GM18517 (cell line): ENCODE results near the gene AFF3.
A peak's percentile ranks its signal among the peaks of the same experiment; 100 is the strongest.
"Not testable (repeated sequence)": the region's sequence is repeated elsewhere in the genome, so short reads cannot be mapped to it uniquely, and the experiment has no call there.

Experiments used
- ATAC-seq: cut with Tn5 transposase; IDR thresholded peaks from one replicate; pipeline ENCODE4 v1.9.1; 2021; ENCODE audit warnings: mild to moderate bottlenecking, moderate library complexity; ENCODE audit not compliant: unreplicated experiment

The AFF3 gene, protein sequence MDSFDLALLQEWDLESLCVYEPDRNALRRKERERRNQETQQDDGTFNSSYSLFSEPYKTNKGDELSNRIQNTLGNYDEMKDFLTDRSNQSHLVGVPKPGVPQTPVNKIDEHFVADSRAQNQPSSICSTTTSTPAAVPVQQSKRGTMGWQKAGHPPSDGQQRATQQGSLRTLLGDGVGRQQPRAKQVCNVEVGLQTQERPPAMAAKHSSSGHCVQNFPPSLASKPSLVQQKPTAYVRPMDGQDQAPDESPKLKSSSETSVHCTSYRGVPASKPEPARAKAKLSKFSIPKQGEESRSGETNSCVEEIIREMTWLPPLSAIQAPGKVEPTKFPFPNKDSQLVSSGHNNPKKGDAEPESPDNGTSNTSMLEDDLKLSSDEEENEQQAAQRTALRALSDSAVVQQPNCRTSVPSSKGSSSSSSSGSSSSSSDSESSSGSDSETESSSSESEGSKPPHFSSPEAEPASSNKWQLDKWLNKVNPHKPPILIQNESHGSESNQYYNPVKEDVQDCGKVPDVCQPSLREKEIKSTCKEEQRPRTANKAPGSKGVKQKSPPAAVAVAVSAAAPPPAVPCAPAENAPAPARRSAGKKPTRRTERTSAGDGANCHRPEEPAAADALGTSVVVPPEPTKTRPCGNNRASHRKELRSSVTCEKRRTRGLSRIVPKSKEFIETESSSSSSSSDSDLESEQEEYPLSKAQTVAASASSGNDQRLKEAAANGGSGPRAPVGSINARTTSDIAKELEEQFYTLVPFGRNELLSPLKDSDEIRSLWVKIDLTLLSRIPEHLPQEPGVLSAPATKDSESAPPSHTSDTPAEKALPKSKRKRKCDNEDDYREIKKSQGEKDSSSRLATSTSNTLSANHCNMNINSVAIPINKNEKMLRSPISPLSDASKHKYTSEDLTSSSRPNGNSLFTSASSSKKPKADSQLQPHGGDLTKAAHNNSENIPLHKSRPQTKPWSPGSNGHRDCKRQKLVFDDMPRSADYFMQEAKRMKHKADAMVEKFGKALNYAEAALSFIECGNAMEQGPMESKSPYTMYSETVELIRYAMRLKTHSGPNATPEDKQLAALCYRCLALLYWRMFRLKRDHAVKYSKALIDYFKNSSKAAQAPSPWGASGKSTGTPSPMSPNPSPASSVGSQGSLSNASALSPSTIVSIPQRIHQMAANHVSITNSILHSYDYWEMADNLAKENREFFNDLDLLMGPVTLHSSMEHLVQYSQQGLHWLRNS (N-terminal part only)

DNA sequence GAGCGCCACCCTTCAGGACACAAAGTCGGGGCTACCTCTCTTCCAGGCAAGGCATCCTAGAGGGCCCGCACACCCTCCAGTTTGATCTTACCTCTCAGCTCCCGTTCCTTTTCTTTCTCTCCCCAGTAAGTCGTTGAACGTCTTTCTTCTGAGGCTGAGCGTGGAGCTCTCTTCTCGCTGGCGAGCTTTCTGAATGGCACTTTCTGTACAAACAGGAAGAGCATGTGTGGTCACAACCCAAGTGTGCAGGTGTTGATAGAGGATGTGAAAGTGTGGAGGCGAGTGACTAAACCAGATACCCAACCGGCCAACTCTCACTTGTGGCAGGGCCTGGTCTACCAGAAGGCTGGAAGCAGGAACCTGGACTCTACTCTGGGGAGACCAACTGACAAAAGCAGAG is at the start of gene AFF3:
TSS of gene AFF3 (minus strand) at position 198 of the 400 bp plus-strand sequence. CDS start 38,136 bp downstream, outside the sequence.
- peak; percentile 99 for ATAC-seq

DNA sequence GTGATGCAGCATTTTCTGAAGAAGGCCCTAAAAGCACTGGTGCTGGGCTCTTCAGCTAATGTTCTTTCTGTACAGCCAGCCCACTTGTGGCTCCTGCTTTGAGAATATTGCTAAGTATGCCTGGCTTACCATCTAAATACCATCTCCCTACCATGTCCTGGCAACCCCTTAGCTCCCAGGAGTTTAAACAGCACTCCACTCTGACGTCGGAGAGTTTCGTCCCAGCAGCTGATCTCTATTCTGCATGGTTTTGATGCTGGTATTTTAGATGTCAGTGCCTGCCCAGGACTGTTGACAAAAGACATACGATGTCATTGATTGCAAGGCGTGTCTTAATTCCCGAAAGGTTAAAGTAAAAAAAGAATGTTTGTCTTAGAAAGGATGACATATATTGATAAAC is 47.0 kb upstream of the AFF3 start:
- no peak for ATAC-seq

DNA sequence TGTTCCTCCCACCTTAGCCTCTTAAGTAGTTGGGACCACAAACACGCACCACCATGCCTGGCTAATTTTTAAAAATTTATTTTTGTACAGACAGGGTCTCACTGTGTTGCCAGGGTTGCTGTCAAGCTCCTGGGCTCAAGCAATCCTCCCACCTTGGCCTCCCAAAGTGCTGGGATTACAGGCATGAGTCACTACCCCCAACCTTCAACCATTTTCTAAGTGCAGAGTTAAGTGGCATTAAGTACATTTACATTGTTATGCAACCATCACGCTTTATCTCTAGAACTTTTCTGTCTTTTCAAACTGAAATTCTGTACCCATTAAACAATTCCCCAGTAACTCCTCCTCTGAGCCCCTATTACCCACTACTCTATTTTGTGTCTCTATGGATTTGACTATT is 45.9 kb upstream of the AFF3 start:
- no peak for ATAC-seq

DNA sequence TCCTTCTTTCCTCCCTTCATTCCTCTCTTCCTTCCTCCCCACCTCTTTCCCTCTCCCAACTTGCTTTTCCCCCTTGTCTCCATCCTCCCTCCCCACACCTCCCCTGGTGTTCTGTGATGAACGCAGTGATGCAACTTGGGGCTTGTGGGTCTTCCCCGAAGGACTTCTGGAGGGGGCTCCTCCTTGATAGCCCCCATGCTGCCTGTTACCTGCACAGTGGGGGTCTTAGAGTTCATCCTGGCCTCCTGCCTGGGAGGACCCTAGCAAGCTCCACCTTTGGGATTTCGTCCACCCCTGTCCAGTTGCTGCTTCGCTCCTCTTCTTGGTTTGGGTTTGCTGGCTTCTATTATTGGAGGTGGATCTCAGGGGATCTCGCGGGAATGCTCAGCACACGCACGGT is 43.7 kb upstream of the AFF3 start:
- ATAC-seq: no peak

DNA sequence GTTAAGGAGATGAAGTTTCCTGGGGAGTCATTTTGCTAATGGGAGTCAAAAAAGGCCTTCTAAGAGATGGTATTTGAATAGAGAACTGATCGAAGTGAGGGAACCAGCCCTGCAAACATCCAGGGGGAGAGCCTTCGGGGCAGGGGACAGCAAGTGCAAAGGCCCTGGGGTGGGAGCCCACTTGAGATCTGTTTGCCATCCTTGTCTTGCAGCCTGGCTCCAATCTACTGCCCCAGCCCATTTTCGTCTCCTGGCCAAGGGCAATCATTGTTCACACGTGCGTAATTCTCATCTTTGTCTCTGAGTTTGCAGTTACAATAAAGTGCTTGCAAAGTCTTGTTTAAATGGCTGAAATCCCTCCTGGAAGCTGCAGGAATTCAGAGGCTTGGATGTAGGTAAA is 43.1 kb upstream of the AFF3 start:
- ATAC-seq: no peak

DNA sequence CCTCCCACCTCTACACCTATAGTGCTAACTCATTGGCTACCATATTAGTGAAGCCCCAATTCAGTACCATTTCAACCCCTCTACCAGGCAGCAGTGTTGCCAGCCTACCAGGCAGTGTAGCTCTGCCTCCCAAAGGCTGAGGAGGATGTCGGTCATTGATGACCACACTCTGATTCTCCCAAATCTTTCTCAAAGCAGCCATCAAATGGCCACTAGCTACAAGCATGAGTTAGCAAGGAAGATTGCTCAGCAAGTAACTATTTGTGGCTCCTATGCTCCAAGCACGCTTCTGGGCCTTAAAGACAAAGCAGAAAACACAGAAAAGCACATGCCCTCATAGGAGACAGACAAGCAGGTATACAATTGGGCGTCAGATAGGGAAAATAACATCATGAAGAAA is 42.7 kb upstream of the AFF3 start:
- no peak for ATAC-seq

DNA sequence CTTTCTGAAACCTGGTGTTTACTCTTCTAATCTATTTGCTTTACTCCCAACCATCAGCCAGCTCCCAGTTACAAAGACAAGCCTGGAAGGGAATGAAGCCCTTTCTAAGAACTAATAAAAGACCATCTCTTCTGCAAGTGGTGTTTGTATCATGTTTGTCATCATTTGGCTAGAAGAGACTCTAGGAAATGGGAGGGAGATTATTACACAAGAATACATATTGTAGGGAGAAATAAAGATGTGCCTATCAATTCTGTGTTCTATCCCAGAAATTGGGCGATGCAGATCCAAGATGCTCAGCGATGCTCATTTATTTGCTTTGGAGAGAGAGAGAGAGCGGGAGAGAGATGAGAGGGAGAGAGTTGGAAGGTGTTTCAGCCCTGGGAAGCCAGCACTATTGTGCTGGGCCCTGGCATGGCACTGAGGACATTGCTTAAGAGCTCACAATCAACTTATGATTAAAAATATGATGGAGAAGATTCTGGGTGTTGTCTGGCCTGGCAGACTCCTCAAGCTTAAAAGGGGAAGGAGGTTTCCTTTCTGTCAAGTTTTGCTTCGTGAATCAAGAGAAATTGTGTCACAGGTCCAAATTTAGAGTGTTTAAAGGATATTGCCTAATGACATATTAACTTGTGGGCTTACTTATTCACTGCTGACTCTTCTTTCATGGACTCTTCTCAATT is 41.8 kb upstream of the AFF3 start:
- ATAC-seq: no peak

DNA sequence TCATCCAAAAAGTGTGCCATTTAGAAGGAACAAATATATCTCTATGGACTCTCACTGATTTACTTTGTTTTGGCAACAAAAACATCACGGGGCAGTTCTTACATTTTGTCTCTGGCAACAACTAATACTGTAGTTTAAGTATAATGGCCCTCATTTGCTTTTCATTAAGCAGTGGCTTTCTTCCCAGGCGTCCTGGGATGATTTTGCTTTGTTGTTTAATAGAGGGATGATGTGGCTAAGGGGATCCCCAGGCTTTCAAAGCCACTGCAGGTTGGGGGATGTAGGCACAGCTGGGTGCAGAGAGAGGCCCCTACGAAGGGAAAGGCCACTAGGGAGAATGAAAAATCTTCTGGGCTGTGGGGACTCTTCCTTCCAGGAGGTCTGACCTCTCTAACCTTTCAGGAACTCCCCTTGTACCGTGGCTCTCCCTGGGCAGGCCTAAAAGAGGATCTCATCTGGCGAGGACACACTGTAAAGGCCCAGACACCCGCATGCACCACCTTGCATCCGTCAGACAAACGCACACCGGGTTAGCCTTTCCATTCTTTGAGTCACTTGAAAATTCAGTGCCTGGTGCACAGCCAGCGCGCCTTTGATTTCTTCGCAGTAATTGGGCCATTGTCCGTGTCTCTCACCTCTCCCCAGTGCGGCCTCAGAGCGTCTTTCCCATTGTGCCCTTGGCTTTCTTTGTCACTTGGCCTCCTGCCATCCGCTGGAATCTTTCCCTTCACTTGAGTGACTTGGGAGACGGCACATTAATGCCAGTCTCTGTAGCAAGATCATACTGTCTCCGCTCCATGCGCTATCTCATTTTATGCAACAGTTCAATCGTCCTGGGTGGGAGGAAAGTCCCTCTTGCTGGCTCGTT is 40.3 kb upstream of the AFF3 start:
- no peak for ATAC-seq

DNA sequence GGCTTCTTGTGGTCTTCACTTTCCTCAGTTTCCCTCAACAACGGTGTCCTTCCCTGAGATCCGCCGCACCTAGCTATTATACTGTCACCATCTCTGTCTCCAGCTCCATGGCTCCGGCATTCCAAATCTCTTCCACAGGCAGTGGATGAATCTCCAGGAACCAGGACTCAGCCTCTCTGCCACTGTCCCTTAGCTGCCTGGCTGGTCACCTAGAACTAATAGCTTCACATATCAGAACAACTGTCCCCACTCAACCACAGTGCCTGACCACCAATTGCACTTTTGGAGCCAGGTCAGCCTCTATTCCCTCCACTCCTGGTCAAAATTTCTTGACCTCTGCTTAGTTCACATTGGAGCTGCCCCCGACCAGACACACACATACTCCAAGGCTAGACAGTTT is 38.1 kb upstream of the AFF3 start:
- no peak for ATAC-seq

DNA sequence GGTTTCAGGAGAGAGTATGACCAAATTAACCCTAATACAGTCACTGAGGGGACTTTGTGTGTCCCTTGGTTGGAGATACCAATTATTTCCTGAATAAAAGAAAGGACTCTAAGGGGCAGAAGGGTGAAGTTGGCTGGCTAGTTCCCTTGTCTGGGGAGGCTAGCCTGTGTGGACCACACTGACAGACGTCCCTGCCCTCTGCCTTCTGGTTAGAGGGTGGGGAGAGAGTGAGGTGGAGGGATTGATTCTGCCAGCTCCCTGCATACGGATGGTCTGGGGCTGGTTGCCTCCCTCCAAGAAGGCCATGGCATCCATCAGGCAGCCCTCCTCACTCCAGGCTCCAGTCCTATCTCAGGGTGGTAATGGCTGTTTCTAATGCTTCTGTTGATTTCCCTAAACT is 37.4 kb upstream of the AFF3 start:
- no peak for ATAC-seq

DNA sequence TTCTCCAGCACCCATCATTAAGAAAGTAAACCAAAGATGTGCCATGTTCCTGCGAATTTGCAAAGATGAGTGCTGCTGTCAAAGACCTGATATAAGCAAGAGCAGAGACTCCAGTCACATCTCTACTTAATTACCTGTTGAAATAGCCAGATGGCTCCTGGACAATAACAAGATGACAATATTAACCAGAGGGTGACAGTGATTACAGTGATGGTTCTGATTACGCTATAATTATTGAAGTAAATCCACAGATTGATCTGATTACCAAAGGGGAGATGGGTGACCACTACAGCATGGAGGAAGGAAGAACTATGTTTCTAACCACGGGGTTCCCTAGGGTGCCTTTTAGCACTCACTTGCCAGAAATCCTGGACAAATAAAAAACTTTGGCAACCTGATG is 36.5 kb upstream of the AFF3 start:
- ATAC-seq: no peak

DNA sequence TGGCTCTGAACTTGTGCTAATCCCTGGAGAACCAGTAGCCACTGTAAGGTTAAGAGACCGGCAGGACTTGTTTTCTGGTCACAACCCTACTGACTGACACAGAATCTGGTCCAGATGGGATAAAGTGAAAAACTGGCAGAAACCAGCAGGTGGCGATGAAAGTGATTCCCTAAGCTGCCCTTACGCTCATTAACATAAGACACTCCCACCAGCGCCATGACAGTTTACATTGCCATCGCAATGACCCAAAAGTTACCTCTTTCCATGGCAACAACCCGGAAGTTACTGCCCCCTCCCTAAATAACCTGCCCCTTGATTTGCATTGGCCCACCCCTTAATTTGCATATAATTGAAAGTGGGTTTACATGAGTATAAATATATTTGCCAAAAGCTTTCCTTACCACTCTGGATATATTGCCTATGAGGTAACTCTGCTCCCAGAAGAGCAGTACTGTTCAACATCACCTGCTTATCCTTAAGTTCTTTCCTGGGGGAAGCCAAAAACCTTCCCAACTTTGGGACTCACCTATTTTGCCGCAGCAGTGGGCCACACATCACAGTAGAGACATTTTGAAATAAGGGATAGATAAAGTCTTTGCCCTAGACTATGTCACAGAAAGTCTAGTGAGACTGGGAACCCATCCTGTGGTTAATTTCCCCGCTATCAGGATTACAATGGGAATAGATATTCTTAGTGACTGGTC is 35.8 kb upstream of the AFF3 start:
- no peak for ATAC-seq

DNA sequence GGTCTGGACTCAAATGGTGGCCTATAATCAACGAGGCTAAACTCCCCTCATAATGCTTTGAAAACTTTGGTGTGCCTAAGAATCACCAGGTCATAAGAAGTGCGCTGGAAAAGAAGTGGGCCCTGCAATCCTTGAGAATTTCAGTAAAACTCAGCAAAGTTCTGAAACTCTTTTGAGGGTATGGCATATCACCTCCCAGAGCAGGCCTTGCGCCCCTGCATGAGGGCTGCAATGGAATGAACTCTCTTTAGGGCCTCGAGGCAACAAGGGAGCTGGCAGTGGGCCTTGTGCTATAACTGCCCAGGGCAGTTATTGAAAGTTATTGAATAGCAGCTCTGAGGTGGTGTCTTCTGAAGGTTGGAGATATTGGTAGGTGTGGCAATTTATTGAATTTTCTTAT is 34.5 kb upstream of the AFF3 start:
- ATAC-seq: no peak

DNA sequence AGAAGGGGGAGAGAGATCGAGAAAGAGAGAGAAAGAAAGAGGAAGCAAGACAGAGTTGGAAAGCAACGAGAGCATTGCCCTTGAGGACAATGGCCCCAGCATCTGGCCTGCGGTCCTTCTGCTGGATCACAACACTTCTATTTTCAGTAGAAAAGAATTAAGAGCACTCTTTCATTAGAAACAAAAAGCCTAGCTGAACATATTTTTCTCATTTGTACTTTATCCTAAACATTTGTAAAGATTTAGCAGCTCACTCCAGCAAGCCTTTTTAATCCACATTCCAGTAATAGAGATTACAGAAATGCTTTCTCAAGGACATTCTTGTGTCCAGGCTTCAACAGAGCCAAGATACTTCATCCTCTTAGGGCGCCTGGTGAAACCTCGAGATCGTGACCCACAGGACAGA is 31.6 kb upstream of the AFF3 start:
- no peak for ATAC-seq

DNA sequence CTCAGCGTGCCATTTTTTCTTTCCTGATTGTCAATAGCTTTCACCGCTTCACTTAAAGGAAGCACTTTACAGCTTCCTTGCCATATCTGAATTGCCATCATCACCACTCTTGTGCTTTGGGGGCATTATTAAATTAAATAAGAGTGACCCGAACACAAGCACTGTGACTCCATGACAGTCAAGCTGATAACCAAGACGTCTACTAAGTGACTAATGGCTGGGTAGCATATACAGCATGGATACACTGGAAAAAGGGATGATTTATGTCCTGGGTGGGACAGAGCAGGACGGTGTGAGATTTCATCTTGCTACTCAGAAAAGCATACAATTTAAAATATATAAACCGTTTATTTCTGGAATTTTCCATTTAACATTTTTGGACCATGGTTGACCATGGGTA is 24.3 kb upstream of the AFF3 start:
- ATAC-seq: no peak

DNA sequence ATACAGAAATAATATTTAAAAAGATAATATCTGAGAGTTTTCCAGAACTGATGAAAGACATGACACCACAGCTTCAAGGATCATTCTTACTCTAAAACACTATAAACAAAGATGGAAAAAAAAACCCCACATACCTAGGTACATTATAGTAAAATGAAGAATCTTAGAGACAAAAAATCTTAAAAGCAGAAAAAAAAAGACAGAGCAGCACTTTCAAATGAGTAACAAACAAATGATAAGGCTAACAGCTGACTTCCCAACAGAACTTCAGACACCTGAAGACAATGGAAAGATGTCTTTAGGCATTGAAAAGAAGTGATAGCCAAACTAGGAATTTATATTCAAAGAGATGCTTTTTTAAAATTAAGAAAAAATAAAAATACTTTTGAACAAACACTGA is 21.2 kb upstream of the AFF3 start:
- no peak for ATAC-seq

DNA sequence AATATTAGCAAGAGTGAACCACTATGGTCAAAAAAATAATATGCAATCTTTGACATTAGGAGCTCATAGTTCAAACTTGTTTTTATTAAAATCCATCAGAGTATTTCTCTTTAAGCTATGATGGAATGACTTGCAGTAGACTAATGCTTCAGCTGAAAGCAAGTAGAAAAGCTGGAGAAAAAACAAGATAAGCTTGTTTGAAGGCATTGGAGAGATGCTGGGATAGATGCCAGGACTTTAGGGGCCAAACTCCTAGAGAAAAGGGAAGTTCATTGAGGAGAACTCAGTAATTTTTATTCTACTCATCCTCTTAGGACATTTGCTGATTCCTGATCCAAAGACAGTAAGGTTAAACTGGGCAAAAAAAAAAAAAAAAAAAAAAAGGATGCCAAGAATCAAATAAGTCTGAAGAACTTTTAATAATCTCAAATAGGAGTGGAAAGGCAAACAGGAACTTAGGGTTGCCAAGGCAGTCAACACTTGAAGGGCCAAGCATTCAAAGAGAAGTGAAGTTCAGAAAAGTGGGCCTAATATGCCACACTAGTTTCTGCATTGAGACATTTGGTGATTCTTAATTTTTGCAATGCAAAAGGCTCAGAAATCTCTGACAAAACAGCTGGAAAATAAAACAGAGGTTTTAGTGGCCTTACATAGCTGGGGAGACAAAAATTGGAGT is 19.7 kb upstream of the AFF3 start:
- ATAC-seq: no peak

DNA sequence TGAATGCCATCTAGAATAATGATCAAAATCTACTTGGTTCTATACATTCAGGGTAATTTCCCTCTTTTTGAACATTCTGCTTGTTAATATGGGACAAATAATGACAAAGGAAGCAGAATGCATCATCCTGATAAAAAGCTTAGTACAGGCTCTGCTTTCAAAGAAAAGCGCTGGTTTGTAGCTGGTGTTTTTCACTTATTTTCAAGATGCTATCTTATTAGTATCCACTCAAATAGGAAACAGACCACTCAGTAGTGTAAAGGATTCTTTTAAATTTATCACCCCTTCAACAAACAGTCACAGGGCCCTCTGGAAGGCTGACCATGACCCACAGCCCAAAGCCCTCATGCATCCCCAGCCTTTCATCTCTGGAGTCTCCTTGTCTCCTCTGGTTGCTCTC is 18.0 kb upstream of the AFF3 start:
- no peak for ATAC-seq

DNA sequence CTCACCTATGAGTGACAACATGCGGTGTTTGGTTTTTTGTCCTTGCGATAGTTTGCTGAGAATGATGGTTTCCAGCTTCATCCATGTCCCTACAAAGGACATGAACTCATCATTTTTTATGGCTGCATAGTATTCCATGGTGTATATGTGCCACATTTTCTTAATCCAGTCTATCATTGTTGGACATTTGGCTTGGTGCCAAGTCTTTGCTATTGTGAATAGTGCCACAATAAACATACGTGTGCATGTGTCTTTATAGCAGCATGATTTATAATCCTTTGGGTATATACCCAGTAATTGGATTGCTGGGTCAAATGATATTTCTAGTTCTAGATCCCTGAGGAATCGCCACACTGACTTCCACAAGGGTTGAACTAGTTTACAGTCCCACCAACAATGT is 9.4 kb upstream of the AFF3 start:
- ATAC-seq: not testable (repeated sequence)
